Suprapubic skin (tissue), 4 donors: Measurements from ENCODE around the gene DPH7.

Source experiments
- EP300 ChIP-seq: sonication (generic); formaldehyde crosslinking; IDR thresholded peaks from one replicate; pipeline ENCODE4 v1.6.1; 2017; ENCODE audit warnings: antibody characterized with exemption
- POLR2A ChIP-seq, 2 donors: fragments of 450-650 bp; IDR thresholded peaks; one replicate each; pipeline ENCODE4 v1.6.1; 2017; ENCODE audit warnings: antibody characterized with exemption in 2 of 2, mild to moderate bottlenecking in 2 of 2, moderate library complexity in 2 of 2
- POLR2AphosphoS5 ChIP-seq, 3 donors: sonication (generic); formaldehyde crosslinking; IDR thresholded peaks; one replicate each; pipeline ENCODE4 v1.6.1; 2017; ENCODE audit warnings: antibody characterized with exemption in 3 of 3
- TF ChIP-seq, protein P1 (sequence below), 2 donors: fragments of 200-600 bp in 1 of 2; fragments of 450-650 bp in 1 of 2; sonication (generic) in 1 of 2; IDR thresholded peaks; one replicate each; pipeline ENCODE4 v1.5.1; 2016 to 2019; ENCODE audit warnings: antibody characterized with exemption in 2 of 2, mild to moderate bottlenecking in 1 of 2, moderate library complexity in 1 of 2

DNA sequence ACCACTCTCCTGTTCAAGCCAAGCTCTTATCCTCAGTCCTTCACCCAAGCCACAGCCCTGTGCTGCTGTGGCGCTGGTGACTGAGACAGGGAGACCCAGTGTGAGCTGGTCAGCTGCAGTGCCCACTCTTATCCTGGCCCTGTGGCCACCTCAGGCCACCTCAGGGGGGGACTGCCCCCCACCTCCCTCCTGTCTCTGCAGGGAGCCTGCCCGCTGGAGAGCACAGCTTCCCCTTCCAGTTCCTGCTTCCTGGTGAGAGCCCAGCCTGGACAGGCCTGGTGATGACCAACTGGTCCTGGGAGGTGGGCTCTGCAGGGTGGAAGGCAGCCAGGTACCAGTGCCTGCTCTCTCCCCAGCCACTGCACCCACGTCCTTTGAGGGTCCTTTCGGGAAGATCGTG, 34.5 kb upstream of the DPH7 start:
- TF ChIP-seq, protein P1, sequence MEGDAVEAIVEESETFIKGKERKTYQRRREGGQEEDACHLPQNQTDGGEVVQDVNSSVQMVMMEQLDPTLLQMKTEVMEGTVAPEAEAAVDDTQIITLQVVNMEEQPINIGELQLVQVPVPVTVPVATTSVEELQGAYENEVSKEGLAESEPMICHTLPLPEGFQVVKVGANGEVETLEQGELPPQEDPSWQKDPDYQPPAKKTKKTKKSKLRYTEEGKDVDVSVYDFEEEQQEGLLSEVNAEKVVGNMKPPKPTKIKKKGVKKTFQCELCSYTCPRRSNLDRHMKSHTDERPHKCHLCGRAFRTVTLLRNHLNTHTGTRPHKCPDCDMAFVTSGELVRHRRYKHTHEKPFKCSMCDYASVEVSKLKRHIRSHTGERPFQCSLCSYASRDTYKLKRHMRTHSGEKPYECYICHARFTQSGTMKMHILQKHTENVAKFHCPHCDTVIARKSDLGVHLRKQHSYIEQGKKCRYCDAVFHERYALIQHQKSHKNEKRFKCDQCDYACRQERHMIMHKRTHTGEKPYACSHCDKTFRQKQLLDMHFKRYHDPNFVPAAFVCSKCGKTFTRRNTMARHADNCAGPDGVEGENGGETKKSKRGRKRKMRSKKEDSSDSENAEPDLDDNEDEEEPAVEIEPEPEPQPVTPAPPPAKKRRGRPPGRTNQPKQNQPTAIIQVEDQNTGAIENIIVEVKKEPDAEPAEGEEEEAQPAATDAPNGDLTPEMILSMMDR (IDR thresholded peaks at IDR 0.05) = no peak
- no peak for TF ChIP-seq POLR2A (IDR thresholded peaks at IDR 0.05)
- no peak for TF ChIP-seq POLR2AphosphoS5 (IDR thresholded peaks at IDR 0.05)
- no peak for TF ChIP-seq EP300
